Brain microvascular endothelial cell (primary cell): ENCODE results near the gene RNASET2.

Experiments
- DNase-seq: peaks from one replicate; pipeline ENCODE4 v3.0.0-alpha.2; 2020
- H3K27ac ChIP-seq: fragments of 250-450 bp; sonication (Bioruptor Pico); 2 replicates; pipeline ENCODE4 v1.5.1; 2020; ENCODE audit warnings: mild to moderate bottlenecking, moderate library complexity
- H3K27me3 ChIP-seq: fragments of 250-450 bp; sonication (Bioruptor Pico); replicated peaks from 2 replicates; pipeline ENCODE4 v1.5.1; 2020; ENCODE audit warnings: mild to moderate bottlenecking
- H3K36me3 ChIP-seq: fragments of 250-450 bp; sonication (Bioruptor Pico); replicated peaks from 2 replicates; pipeline ENCODE4 v1.5.1; 2020; ENCODE audit warnings: mild to moderate bottlenecking
- H3K4me3 ChIP-seq: 2 replicates; pipeline ENCODE4 v1.5.1; 2011; ENCODE audit warnings: low read depth, mild to moderate bottlenecking, control low read depth, low read length, moderate library complexity
- in situ Hi-C: cut with HindIII; loops from 2 replicates; pipeline ENCODE4 v1.10.0; 2017; ENCODE audit warnings: low sequenced_read_pairs, low pct_ligation_motif_present
- TF ChIP-seq, protein P1 (sequence below): IDR thresholded peaks from 2 replicates; pipeline ENCODE4 v1.5.1; 2011; ENCODE audit warnings: low read depth, mild to moderate bottlenecking, moderate library complexity, low read length, control low read depth, inconsistent platforms; ENCODE audit errors: missing control alignments

RNASET2 gene

DNA sequence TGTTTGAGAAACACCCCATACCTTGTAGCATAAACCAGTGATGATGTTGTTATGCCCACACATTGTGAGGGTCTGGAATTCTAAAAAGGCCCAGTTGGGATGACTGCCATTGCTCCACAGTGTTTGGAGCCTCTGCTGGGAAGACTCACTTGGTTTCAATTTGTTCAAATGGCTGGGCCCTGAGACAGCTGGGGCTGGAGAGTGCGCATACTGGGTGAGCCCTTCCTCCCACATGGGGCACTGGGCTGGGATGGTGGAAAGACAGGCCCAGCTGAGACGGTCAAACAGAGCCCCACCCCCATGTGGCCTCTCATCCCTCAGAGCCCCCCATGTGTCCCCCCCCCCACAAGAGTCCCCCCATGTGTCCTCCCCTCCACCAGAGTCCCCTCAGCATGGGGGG is 20.3 kb upstream of the RNASET2 start:
- TF ChIP-seq, protein P1, sequence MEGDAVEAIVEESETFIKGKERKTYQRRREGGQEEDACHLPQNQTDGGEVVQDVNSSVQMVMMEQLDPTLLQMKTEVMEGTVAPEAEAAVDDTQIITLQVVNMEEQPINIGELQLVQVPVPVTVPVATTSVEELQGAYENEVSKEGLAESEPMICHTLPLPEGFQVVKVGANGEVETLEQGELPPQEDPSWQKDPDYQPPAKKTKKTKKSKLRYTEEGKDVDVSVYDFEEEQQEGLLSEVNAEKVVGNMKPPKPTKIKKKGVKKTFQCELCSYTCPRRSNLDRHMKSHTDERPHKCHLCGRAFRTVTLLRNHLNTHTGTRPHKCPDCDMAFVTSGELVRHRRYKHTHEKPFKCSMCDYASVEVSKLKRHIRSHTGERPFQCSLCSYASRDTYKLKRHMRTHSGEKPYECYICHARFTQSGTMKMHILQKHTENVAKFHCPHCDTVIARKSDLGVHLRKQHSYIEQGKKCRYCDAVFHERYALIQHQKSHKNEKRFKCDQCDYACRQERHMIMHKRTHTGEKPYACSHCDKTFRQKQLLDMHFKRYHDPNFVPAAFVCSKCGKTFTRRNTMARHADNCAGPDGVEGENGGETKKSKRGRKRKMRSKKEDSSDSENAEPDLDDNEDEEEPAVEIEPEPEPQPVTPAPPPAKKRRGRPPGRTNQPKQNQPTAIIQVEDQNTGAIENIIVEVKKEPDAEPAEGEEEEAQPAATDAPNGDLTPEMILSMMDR = no peak
- Histone ChIP-seq H3K4me3 (no peak overlapping the region), H3K36me3 (no peaks in the 10 kb centered on the region), H3K27me3 (no peaks in the 10 kb centered on the region), H3K27ac (no peak overlapping the region)
- in situ Hi-C loops = no loop called here
- no peak for DNase-seq

DNA sequence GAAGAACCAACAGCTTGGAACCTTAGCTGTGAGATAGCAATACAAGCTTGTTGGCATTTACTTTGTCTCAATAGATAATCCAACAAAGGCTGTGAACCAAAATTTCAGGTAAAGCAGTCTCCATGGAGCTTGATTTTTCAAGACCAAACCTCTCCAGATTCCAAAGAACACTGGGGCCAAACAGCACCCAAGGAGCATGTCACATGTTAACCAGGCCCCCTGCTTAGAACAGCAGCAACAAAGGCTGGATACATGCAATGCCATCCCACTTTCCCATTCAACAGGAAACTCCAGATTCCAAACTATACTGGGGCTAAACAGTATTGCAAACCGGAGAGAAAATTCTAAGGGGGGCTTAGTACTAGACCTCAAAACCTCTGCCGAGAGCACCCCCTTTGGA is 15.8 kb upstream of the RNASET2 start:
- no peak overlapping the region for H3K4me3 ChIP-seq
- TF ChIP-seq, protein P1 = no peak
- no peak for DNase-seq
- in situ Hi-C loops = no loop called here
- H3K27me3 ChIP-seq = no peaks in the 10 kb centered on the region
- H3K27ac ChIP-seq = no peak overlapping the region
- H3K36me3 ChIP-seq = no peaks in the 10 kb centered on the region

DNA sequence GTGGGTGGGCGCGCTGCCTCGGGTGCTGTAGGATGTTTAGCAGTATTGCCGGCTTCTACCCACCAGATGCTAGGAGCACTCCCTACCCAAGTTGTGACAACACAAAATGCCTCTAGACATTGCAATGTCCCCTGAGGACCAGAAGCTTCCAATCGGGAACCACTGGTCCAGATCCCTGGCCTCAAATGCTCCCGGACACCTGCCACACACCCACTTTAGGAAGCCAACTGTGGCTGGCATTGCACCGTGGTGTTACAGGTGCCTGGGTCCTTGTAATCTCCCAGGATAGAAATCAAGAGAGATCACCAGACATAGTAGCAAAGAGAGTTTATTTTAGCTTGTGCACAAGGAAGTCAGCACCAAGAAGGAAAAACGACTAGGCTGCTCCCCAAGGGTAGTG is 14.9 kb upstream of the RNASET2 start:
- Histone ChIP-seq H3K27me3 (no peaks in the 10 kb centered on the region), H3K36me3 (no peaks in the 10 kb centered on the region), H3K27ac (no peak overlapping the region), H3K4me3 (no peak overlapping the region)
- in situ Hi-C loops = no loop called here
- DNase-seq = no peak
- TF ChIP-seq, protein P1 = no peak

DNA sequence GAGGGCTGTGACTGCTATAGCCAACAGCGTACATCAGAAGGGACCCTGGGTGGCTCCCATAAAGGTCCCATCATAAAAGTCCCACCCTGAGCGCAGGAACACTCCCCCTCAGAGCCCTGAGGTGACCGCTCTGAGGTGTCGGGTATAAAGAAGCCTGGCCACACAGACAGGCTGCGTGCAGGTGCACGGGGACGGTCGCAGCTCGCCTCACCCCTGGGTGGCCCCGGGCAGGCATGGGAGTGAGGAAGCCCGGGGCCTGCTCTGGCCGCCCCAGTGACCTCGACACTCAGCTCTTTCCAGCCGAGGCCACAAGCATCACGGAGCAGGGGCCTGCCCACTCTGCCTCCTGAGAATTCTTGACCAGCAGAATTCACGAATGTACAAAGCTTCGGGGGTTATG is 14.4 kb upstream of the RNASET2 start:
- Histone ChIP-seq H3K27ac (no peak overlapping the region), H3K36me3 (no peaks in the 10 kb centered on the region), H3K4me3 (no peak overlapping the region), H3K27me3 (no peaks in the 10 kb centered on the region)
- in situ Hi-C loops = no loop called here
- TF ChIP-seq, protein P1 = no peak
- DNase-seq = no peak

DNA sequence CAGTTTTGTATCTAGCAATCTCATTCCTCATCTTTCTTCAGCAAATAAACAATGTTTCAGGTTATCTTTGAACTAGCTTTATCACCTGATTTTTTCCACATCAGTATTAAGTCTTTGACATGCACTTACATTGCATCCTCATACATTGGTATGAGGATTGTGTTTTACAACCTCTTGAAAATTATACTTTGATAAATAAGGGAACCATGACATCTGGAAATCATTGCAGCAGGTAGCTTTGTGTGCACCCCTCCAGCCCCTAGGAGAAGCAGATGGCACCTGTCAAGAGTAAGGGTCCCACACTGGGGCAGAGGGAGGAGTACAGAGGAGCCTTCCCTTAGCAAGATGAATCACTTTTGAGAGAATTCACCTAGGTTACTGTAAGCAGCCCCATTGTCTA is 13.7 kb upstream of the RNASET2 start:
- H3K27me3 ChIP-seq = no peaks in the 10 kb centered on the region
- H3K4me3 ChIP-seq = no peak overlapping the region
- H3K27ac ChIP-seq = no peak overlapping the region
- no peaks in the 10 kb centered on the region for H3K36me3 ChIP-seq
- DNase-seq = no peak
- in situ Hi-C loops = no loop called here
- TF ChIP-seq, protein P1 = no peak

DNA sequence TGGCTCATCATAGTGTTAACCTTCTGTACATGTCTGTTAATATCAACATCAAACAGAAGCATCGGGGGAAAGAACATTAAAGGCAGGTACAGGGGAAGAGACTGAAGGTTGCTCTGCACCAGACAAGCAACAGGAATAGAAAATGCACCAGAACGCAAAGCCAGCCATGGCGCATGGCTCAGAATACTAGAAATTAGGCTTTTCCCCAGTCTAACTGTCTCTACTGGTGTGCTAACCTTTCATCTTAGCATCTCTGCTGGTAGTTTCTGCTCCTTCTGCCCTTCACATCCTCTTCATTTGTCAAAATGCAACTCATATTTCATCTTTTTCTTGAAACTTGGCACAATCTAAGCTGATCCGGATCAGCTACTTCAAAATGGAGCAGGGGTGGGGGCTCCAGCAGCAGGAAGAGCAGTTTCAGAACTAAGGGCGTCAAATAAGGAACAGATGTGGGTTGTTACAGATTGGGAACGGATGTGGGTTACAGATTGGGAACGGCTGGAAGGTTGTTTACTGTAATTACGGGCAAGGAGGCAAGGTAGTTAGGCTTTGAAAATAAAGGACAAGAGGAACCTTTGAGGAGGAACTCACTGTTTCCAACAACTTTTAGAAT is 13.1 kb upstream of the RNASET2 start:
- no peak overlapping the region for H3K27ac ChIP-seq
- no peak for DNase-seq
- H3K36me3 ChIP-seq = no peaks in the 10 kb centered on the region
- in situ Hi-C loops = no loop called here
- H3K27me3 ChIP-seq = no peaks in the 10 kb centered on the region
- H3K4me3 ChIP-seq = no peak overlapping the region
- TF ChIP-seq, protein P1 = no peak
